ENCODE results near the gene MALT1.

MALT1 gene

DNA sequence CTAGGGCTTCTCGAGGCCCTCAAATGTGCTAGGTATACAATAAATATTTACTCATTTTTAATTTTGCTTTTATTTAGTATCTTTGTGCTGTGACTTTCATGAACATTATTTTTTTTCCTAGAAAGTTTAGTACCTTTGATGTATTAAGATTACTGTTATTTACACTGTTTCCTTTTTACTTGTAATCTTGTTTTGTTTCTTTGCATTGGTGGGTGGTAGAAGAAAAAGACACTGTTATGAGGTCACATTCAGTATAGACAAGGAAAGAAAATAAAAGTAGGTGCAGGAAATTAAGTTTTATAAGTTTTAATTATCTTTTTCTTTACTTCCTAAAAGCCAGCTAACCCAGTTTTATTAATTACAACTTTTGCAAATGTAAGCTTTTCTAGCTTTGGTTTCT lies 23.0 kb downstream of the MALT1 start:
- H3K36me3 ChIP-seq (ENCODE audit: control insufficient read depth in 1 of 2, insufficient read depth in 2 of 2, low read length in 2 of 2), result peaks cover 9 to 16% of the 10 kb centered on the region in 2 donors
- no peaks in the 10 kb centered on the region for H3K9me3 ChIP-seq (ENCODE audit: control insufficient read depth in 1 of 2, low read length in 2 of 2)
- no peaks in the 10 kb centered on the region for H3K4me1 ChIP-seq (ENCODE audit: control insufficient read depth in 1 of 2, insufficient read depth in 2 of 2, low read length in 2 of 2)
- no peak overlapping the region for H3K4me3 ChIP-seq (ENCODE audit: low read depth in 1 of 2, low read length in 2 of 2)
- no peak overlapping the region for H3K27ac ChIP-seq (ENCODE audit: low read length)
- no peaks in the 10 kb centered on the region for H3K27me3 ChIP-seq (ENCODE audit: low read depth, low read length)

DNA sequence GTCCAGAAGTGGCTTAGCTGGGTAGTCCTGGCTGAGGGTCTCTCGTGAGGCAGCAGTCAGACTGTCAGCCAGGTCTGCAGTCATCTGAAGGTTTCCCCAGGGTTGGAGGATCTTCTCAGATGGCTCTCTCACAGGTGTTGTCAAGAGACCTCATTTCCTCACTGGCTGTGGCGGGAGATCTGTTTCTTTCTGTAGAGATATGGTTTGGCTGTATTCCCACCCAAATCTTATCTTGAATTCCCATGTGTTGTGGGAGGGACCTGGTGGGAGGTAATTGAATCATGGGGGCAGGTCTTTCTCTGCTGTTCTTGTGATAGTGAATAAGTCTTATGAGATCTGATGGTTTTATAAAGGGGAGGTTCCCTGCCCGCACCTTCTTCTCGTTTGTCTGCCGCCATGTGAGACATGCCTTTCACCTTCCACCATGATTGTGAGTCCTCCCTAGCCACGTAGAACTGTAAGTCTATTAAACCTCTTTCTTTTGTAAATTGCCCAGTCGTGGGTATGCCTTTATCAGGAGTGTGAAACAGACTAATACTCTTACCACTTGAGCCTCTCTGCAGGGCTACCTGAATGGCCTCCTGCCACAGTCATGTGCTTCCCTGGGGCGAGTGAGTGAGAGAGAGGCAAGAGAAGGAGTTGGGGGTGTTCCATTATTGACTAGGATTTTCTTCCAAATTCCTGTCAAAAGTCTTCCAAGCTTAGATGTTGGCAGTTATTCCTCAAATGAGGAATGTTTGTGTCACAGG lies 23.6 kb downstream of the MALT1 start:
- H3K4me3 ChIP-seq (ENCODE audit: low read depth in 1 of 2, low read length in 2 of 2), result no peak overlapping the region
- H3K9me3 ChIP-seq (ENCODE audit: control insufficient read depth in 1 of 2, low read length in 2 of 2), result no peaks in the 10 kb centered on the region
- no peaks in the 10 kb centered on the region for H3K4me1 ChIP-seq (ENCODE audit: control insufficient read depth in 1 of 2, insufficient read depth in 2 of 2, low read length in 2 of 2)
- H3K27me3 ChIP-seq (ENCODE audit: low read depth, low read length), result no peaks in the 10 kb centered on the region
- no peak overlapping the region for H3K27ac ChIP-seq (ENCODE audit: low read length)
- peaks cover 3 to 13% of the 10 kb centered on the region in 2 donors for H3K36me3 ChIP-seq (ENCODE audit: control insufficient read depth in 1 of 2, insufficient read depth in 2 of 2, low read length in 2 of 2)

DNA sequence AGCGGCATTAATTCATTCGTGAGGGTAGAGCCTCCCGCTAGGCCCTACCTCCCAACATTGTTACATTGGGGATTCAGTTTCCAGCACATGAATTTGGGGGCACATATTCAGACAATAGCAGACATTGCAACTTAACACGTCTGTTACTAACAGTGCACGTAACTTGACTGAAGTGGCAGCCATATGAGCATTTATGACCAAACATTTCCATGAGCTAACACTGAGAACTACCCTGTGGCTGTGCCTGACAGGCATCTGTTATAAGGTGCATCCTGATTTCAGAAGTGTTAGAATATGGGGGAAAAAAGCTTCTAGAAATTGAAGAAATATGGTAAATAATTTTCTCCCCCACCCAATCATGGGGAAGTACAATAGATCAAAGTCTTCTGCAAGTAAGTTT lies 24.5 kb downstream of the MALT1 start:
- H3K4me1 ChIP-seq (ENCODE audit: control insufficient read depth in 1 of 2, insufficient read depth in 2 of 2, low read length in 2 of 2), result no peaks in the 10 kb centered on the region
- H3K36me3 ChIP-seq (ENCODE audit: control insufficient read depth in 1 of 2, insufficient read depth in 2 of 2, low read length in 2 of 2), result peaks cover 3 to 7% of the 10 kb centered on the region in 2 donors
- no peaks in the 10 kb centered on the region for H3K27me3 ChIP-seq (ENCODE audit: low read depth, low read length)
- H3K27ac ChIP-seq (ENCODE audit: low read length), result no peak overlapping the region
- H3K4me3 ChIP-seq (ENCODE audit: low read depth in 1 of 2, low read length in 2 of 2), result no peak overlapping the region
- no peaks in the 10 kb centered on the region for H3K9me3 ChIP-seq (ENCODE audit: control insufficient read depth in 1 of 2, low read length in 2 of 2)

DNA sequence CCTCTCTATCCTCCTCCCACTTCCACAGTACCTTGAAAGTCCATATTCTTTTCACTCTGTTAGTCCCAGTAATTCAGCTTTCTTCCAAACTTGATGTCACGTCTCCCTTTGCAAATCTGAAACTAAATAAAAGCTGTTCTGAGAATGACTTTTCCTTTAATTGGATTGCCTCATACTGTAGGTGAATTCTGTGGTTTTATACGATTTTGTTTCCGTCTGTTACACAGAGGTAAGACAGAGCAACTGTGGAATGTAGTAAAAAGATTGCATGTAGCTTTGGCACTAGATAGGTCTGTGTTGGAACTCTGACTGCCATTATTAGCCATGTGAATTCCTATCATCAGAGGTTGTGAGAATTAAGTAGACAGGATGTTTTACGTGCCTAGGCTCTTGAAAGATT lies 25.9 kb downstream of the MALT1 start:
- H3K27me3 ChIP-seq (ENCODE audit: low read depth, low read length), result no peaks in the 10 kb centered on the region
- no peaks in the 10 kb centered on the region for H3K9me3 ChIP-seq (ENCODE audit: control insufficient read depth in 1 of 2, low read length in 2 of 2)
- H3K4me3 ChIP-seq (ENCODE audit: low read depth in 1 of 2, low read length in 2 of 2), result no peak overlapping the region
- H3K4me1 ChIP-seq (ENCODE audit: control insufficient read depth in 1 of 2, insufficient read depth in 2 of 2, low read length in 2 of 2), result no peaks in the 10 kb centered on the region
- H3K27ac ChIP-seq (ENCODE audit: low read length), result no peak overlapping the region
- peaks cover 12 to 14% of the 10 kb centered on the region in 2 donors for H3K36me3 ChIP-seq (ENCODE audit: control insufficient read depth in 1 of 2, insufficient read depth in 2 of 2, low read length in 2 of 2)

DNA sequence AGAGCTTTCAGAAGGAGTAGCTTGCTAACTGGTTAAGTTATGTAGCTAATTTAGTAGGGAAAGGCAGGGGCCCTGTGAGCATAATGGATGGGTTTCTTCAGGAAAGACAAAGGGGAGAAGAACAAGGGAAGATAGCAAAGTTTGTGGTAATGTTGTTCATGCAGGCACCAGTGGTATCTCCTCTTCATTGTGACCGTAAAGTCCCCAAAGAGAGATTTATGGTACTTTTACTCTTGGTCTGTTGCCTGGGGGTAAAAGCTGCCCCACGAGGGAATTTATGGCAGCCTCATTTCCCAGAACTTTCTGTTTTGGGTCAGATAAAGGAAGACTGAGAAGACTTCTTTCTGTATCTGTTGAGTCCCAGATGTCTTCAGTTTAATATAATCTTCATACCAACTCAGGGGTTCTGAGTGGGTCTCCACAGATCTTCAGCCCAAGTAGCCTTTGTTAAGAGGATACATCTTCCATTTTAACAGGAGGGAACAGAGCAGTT lies 27.5 kb downstream of the MALT1 start:
- H3K4me3 ChIP-seq (ENCODE audit: low read depth in 1 of 2, low read length in 2 of 2), result no peak overlapping the region
- no peak overlapping the region for H3K27ac ChIP-seq (ENCODE audit: low read length)
- H3K4me1 ChIP-seq (ENCODE audit: control insufficient read depth in 1 of 2, insufficient read depth in 2 of 2, low read length in 2 of 2), result no peaks in the 10 kb centered on the region
- H3K9me3 ChIP-seq (ENCODE audit: control insufficient read depth in 1 of 2, low read length in 2 of 2), result no peaks in the 10 kb centered on the region
- peaks cover 12 to 18% of the 10 kb centered on the region in 2 donors for H3K36me3 ChIP-seq (ENCODE audit: control insufficient read depth in 1 of 2, insufficient read depth in 2 of 2, low read length in 2 of 2)
- H3K27me3 ChIP-seq (ENCODE audit: low read depth, low read length), result no peaks in the 10 kb centered on the region

DNA sequence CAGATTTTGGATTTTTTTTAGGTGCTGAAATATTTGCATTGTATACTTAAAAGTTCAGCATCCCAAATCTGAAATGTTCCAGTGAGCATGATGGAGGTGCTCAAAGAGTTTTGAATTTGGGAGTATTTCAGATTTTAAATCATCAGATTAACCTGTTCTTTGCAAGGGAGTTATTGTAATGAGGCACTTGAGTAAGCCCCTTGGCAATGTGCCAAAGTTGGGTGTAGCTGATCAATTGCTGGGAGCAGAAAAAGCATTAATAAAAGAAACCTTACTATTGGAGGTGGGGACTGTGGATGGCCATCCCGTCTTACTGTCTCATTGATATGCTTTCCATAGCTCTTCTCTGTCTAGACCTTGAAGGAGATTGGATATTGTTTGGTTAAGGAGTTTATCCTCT lies 28.3 kb downstream of the MALT1 start:
- Histone ChIP-seq H3K4me3 (ENCODE audit: low read depth in 1 of 2, low read length in 2 of 2) (no peak overlapping the region), H3K9me3 (ENCODE audit: control insufficient read depth in 1 of 2, low read length in 2 of 2) (no peaks in the 10 kb centered on the region), H3K36me3 (ENCODE audit: control insufficient read depth in 1 of 2, insufficient read depth in 2 of 2, low read length in 2 of 2) (peaks cover 12 to 18% of the 10 kb centered on the region in 2 donors)

DNA sequence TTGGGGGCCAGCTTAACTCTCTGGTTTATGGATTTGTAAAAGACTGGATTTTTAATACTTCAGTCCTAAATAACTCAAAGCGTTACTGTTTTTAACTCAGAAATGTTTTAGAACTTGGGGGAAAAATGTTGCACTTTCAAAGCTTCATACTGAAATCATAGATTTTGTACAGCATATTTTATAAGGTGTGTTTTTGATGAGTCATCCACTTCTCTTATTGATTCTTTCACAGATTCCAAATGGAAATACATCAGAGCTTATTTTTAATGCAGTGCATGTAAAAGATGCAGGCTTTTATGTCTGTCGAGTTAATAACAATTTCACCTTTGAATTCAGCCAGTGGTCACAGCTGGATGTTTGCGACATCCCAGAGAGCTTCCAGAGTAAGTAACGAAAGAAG lies 28.9 kb downstream of the MALT1 start:
- H3K27me3 ChIP-seq (ENCODE audit: low read depth, low read length), result no peaks in the 10 kb centered on the region
- H3K36me3 ChIP-seq (ENCODE audit: control insufficient read depth in 1 of 2, insufficient read depth in 2 of 2, low read length in 2 of 2), result peaks cover 12 to 18% of the 10 kb centered on the region in 2 donors
- no peaks in the 10 kb centered on the region for H3K9me3 ChIP-seq (ENCODE audit: control insufficient read depth in 1 of 2, low read length in 2 of 2)
- H3K4me3 ChIP-seq (ENCODE audit: low read depth in 1 of 2, low read length in 2 of 2), result no peak overlapping the region
- no peak overlapping the region for H3K27ac ChIP-seq (ENCODE audit: low read length)
- H3K4me1 ChIP-seq (ENCODE audit: control insufficient read depth in 1 of 2, insufficient read depth in 2 of 2, low read length in 2 of 2), result no peaks in the 10 kb centered on the region

More for the DNA sequence above, 28.3 kb downstream of the MALT1 start:
- Histone ChIP-seq H3K27me3 (ENCODE audit: low read depth, low read length) (no peaks in the 10 kb centered on the region), H3K4me1 (ENCODE audit: control insufficient read depth in 1 of 2, insufficient read depth in 2 of 2, low read length in 2 of 2) (no peaks in the 10 kb centered on the region), H3K27ac (ENCODE audit: low read length) (no peak overlapping the region)

DNA sequence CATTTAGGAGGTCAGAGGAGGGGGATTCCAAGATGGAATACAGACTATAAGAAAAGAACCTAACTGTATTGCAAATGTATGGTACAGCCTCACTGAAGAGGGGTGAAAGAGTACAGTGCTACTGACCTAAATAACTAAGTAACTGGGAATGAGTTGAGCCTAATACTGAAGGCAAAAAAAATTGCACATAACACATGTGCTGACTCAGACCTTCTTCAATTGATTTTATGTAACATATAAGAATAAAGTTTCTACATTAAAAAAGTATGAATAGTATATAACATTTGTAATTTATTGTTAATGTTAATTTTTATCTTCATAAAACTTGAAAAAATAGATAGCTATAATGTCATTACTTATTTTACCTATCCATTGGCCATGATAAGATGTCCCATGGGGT lies 41.7 kb downstream of the MALT1 start:
- no peaks in the 10 kb centered on the region for H3K4me1 ChIP-seq (ENCODE audit: control insufficient read depth in 1 of 2, insufficient read depth in 2 of 2, low read length in 2 of 2)
- H3K36me3 ChIP-seq (ENCODE audit: control insufficient read depth in 1 of 2, insufficient read depth in 2 of 2, low read length in 2 of 2), result peaks cover 3 to 5% of the 10 kb centered on the region in 2 donors
- no peaks in the 10 kb centered on the region for H3K9me3 ChIP-seq (ENCODE audit: control insufficient read depth in 1 of 2, low read length in 2 of 2)

DNA sequence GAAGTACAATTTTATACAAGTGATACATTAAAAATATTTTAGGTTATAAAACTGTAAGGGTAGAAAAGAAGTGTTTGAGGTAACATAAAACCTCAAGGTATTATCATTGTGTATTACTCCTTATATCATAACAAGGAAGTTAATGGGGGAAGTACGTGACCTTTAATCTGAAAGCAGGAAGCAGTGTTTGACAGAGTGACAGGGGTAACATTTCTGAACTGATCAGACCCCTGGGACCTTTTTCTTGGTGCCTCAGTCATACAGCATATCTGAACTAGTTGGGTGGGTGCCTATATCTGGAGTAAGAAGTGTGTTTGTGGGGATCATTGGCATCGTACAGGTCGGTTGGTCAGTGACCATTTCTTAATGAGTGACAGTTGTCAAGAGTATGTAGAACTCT lies 43.0 kb downstream of the MALT1 start:
- Histone ChIP-seq H3K27ac (ENCODE audit: low read length) (no peak overlapping the region), H3K27me3 (ENCODE audit: low read depth, low read length) (no peaks in the 10 kb centered on the region)

More for the DNA sequence above, 41.7 kb downstream of the MALT1 start:
- Histone ChIP-seq H3K27me3 (ENCODE audit: low read depth, low read length) (no peaks in the 10 kb centered on the region), H3K27ac (ENCODE audit: low read length) (no peak overlapping the region), H3K4me3 (ENCODE audit: low read depth in 1 of 2, low read length in 2 of 2) (no peak overlapping the region)

DNA sequence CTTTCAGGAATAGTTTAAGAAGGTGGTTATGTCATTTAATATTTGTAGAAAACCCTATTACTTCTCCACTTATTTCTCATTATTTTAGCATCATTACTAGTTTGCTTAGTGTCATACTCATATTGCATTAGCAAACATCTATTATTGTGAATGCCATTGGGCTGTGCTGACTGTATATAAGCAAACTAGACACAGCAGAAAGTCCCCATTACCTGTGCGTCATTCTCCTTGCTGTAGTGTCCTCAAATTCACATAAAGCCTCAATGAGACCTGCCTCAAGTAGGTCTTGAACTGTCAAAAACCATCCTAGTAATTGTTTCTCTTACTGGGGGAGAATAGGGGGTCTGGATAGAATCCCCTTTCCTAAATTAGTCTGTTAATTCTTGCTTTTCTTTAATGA lies 43.6 kb downstream of the MALT1 start:
- no peaks in the 10 kb centered on the region for H3K27me3 ChIP-seq (ENCODE audit: low read depth, low read length)
- no peaks in the 10 kb centered on the region for H3K4me1 ChIP-seq (ENCODE audit: control insufficient read depth in 1 of 2, insufficient read depth in 2 of 2, low read length in 2 of 2)
- no peak overlapping the region for H3K4me3 ChIP-seq (ENCODE audit: low read depth in 1 of 2, low read length in 2 of 2)
- no peak overlapping the region for H3K27ac ChIP-seq (ENCODE audit: low read length)
- H3K36me3 ChIP-seq (ENCODE audit: control insufficient read depth in 1 of 2, insufficient read depth in 2 of 2, low read length in 2 of 2), result peaks cover 3% of the 10 kb centered on the region in 2 donors
- H3K9me3 ChIP-seq (ENCODE audit: control insufficient read depth in 1 of 2, low read length in 2 of 2), result no peaks in the 10 kb centered on the region

More for the DNA sequence above, 43.0 kb downstream of the MALT1 start:
- Histone ChIP-seq H3K9me3 (ENCODE audit: control insufficient read depth in 1 of 2, low read length in 2 of 2) (no peaks in the 10 kb centered on the region), H3K4me1 (ENCODE audit: control insufficient read depth in 1 of 2, insufficient read depth in 2 of 2, low read length in 2 of 2) (no peaks in the 10 kb centered on the region), H3K4me3 (ENCODE audit: low read depth in 1 of 2, low read length in 2 of 2) (no peak overlapping the region), H3K36me3 (ENCODE audit: control insufficient read depth in 1 of 2, insufficient read depth in 2 of 2, low read length in 2 of 2) (peaks cover 3% of the 10 kb centered on the region in 2 donors)

DNA sequence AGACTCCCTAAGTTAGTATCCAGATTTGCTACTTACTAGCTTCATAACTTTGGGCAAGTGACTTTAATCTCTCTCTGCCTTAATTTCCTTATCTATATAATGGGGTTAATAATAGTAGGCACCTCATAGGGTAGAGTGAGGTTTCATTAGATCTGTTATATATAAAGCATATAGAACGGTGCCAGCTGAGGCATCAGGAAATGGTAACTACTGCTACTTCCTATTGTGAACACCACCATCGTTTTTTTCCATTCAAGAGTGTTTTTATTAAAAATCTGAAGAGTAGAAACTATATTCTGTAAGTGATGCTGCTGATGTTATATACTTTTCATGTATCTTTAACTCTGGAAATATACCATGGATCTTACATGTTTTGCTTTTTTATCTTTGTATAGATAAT lies 44.3 kb downstream of the MALT1 start:
- no peak overlapping the region for H3K27ac ChIP-seq (ENCODE audit: low read length)
- no peak overlapping the region for H3K4me3 ChIP-seq (ENCODE audit: low read depth in 1 of 2, low read length in 2 of 2)
- H3K36me3 ChIP-seq (ENCODE audit: control insufficient read depth in 1 of 2, insufficient read depth in 2 of 2, low read length in 2 of 2), result peaks cover 3% of the 10 kb centered on the region in 2 donors
- no peaks in the 10 kb centered on the region for H3K27me3 ChIP-seq (ENCODE audit: low read depth, low read length)
- H3K9me3 ChIP-seq (ENCODE audit: control insufficient read depth in 1 of 2, low read length in 2 of 2), result no peaks in the 10 kb centered on the region
- H3K4me1 ChIP-seq (ENCODE audit: control insufficient read depth in 1 of 2, insufficient read depth in 2 of 2, low read length in 2 of 2), result no peaks in the 10 kb centered on the region
